ENCODE results near the gene LGALS12. TPM values are rescaled to one million over a fixed set of nuclear protein-coding genes. Genes with fewer than 3 reads are reported as not detected.

LGALS12 gene
- total RNA-seq, 4 donors from 2014 or later: 0.47 to 2.0 TPM; not detected in 2

GRCh38 chr11:63503492-63503891 is 2.4 kb upstream of the LGALS12 start:
- ATAC-seq: no peak
- Histone ChIP-seq H3K27me3 (no peaks in the 10 kb centered on the region), H3K4me3 (no peak overlapping the region), H3K36me3 (no peaks in the 10 kb centered on the region), H3K4me1 (peaks cover 0 to 17% (median 2%) of the 10 kb centered on the region in 3 donors), H3K9me3 (peaks cover 0 to 17% (median 0%) of the 10 kb centered on the region in 3 donors), H3K27ac (no peak overlapping the region)
- 30 to 83% methylated on average over 1 to 6 of the region's 6 CpGs for WGBS, 2 donors (ENCODE audit: low coverage in 1 of 2)
- TF ChIP-seq POLR2AphosphoS5 (IDR thresholded peaks at IDR 0.05) (no peak), EP300 (IDR thresholded peaks at IDR 0.05) (no peak), CTCF (IDR thresholded peaks at IDR 0.05) (no peak), POLR2A (IDR thresholded peaks at IDR 0.05) (no peak)

GRCh38 chr11:63504054-63504453 is 1.8 kb upstream of the LGALS12 start:
- H3K36me3 ChIP-seq: no peaks in the 10 kb centered on the region
- TF ChIP-seq POLR2A (IDR thresholded peaks at IDR 0.05) (no peak), POLR2AphosphoS5 (IDR thresholded peaks at IDR 0.05) (no peak), EP300 (IDR thresholded peaks at IDR 0.05) (no peak), CTCF (IDR thresholded peaks at IDR 0.05) (no peak)
- 60 to 86% methylated on average over 1 of the region's 1 CpG for WGBS, 2 donors (ENCODE audit: low coverage in 1 of 2)
- peaks cover 0 to 17% (median 0%) of the 10 kb centered on the region in 3 donors for H3K9me3 ChIP-seq
- no peaks in the 10 kb centered on the region for H3K27me3 ChIP-seq
- H3K27ac ChIP-seq: no peak overlapping the region
- ATAC-seq: no peak
- H3K4me3 ChIP-seq: no peak overlapping the region
- peaks cover 0 to 17% (median 2%) of the 10 kb centered on the region in 3 donors for H3K4me1 ChIP-seq

GRCh38 chr11:63504933-63505586 is 824 bp upstream of the LGALS12 start:
- WGBS, 2 donors (ENCODE audit: low coverage in 1 of 2): 63 to 67% methylated on average over 2 of the region's 4 CpGs
- H3K4me1 ChIP-seq: peaks cover 0 to 19% (median 2%) of the 10 kb centered on the region in 3 donors
- no peak for ATAC-seq
- peaks cover 0 to 8% (median 0%) of the 10 kb centered on the region in 3 donors for H3K9me3 ChIP-seq
- H3K36me3 ChIP-seq: no peaks in the 10 kb centered on the region
- TF ChIP-seq CTCF (IDR thresholded peaks at IDR 0.05) (no peak), EP300 (IDR thresholded peaks at IDR 0.05) (no peak), POLR2AphosphoS5 (IDR thresholded peaks at IDR 0.05) (peak; percentile 57), POLR2A (IDR thresholded peaks at IDR 0.05) (no peak)
- H3K27me3 ChIP-seq: no peaks in the 10 kb centered on the region
- H3K27ac ChIP-seq: no peak overlapping the region
- H3K4me3 ChIP-seq: no peak overlapping the region

GRCh38 chr11:63506876-63507275 is 992 bp downstream of the LGALS12 start:
- WGBS, 2 donors (ENCODE audit: low coverage in 1 of 2): no CpG with 5 or more reads among the region's 2 CpGs
- Histone ChIP-seq H3K4me1 (peaks cover 0 to 31% (median 9%) of the 10 kb centered on the region in 3 donors), H3K27me3 (no peaks in the 10 kb centered on the region), H3K9me3 (no peaks in the 10 kb centered on the region), H3K4me3 (no peak overlapping the region), H3K27ac (no peak overlapping the region), H3K36me3 (no peaks in the 10 kb centered on the region)
- TF ChIP-seq EP300 (IDR thresholded peaks at IDR 0.05) (no peak), POLR2AphosphoS5 (IDR thresholded peaks at IDR 0.05) (no peak), CTCF (IDR thresholded peaks at IDR 0.05) (no peak), POLR2A (IDR thresholded peaks at IDR 0.05) (no peak)
- ATAC-seq: no peak

- no peak for ATAC-seq
- TF ChIP-seq EP300 (IDR thresholded peaks at IDR 0.05): no peak
- TF ChIP-seq CTCF (IDR thresholded peaks at IDR 0.05): no peak
- no peak for TF ChIP-seq POLR2A (IDR thresholded peaks at IDR 0.05)
- no peak for TF ChIP-seq POLR2AphosphoS5 (IDR thresholded peaks at IDR 0.05)
- no peak overlapping the region for H3K27ac ChIP-seq
- H3K4me1 ChIP-seq: peaks cover 0 to 31% (median 9%) of the 10 kb centered on the region in 3 donors
- WGBS, 2 donors (ENCODE audit: low coverage in 1 of 2): 89 to 90% methylated on average over 1 to 2 of the region's 2 CpGs
- H3K27me3 ChIP-seq: no peaks in the 10 kb centered on the region
- H3K9me3 ChIP-seq: no peaks in the 10 kb centered on the region
- no peak overlapping the region for H3K4me3 ChIP-seq
- no peaks in the 10 kb centered on the region for H3K36me3 ChIP-seq
These were observed 1.6 kb downstream of the LGALS12 start for GRCh38 chr11:63507511-63507910.

All from gastroesophageal sphincter (tissue), 4 donors.